ENCODE data around the gene TRAF2.

GRCh38 chr9:136947955-136948510, 61.7 kb downstream of the TRAF2 start:
- no peak for TF ChIP-seq TAF1 (IDR thresholded peaks at IDR 0.05; ENCODE audit: borderline replicate concordance, insufficient read depth, low read length)
- no peak for TF ChIP-seq POLR2AphosphoS5 (IDR thresholded peaks at IDR 0.05; ENCODE audit: low read depth, low read length)
- no peak for TF ChIP-seq REST (IDR thresholded peaks at IDR 0.05; ENCODE audit: insufficient read depth in 1 of 2, low read depth in 2 of 2, low read length in 2 of 2)
- TF ChIP-seq SIN3A (IDR thresholded peaks at IDR 0.05; ENCODE audit: borderline replicate concordance, insufficient read depth, low read length), result no peak
- TF ChIP-seq FOXP2 (optimal IDR thresholded peaks at IDR 0.05; ENCODE audit: borderline replicate concordance, extremely low read depth, extremely low read length, insufficient read depth), result no peak
